Uterus (tissue), 2 donors: Measurements from ENCODE around the gene GPATCH2.

ENCODE experiments used
- CTCF ChIP-seq, 4 experiments: fragments of 200-600 bp in 2 of 4; fragments of 450-650 bp in 2 of 4; sonication (generic) in 2 of 4; IDR thresholded peaks; one replicate each; pipeline ENCODE4 v1.5.1; 2016 to 2019; ENCODE audit warnings: antibody characterized with exemption in 4 of 4, mild to moderate bottlenecking in 2 of 4, moderate library complexity in 1 of 4
- POLR2A ChIP-seq, 2 donors: fragments of 450-650 bp; IDR thresholded peaks; one replicate each; pipeline ENCODE4 v1.6.1; 2016; ENCODE audit warnings: antibody characterized with exemption in 2 of 2, mild to moderate bottlenecking in 1 of 2, moderate library complexity in 1 of 2

GRCh38 chr1:217403026-217403720 is 227.7 kb downstream of the GPATCH2 start:
- TF ChIP-seq CTCF (IDR thresholded peaks at IDR 0.05) (no peak), POLR2A (IDR thresholded peaks at IDR 0.05) (no peak)
